ENCODE data around the gene KCNN1.
"Not testable (repeated sequence)": the region's sequence is repeated elsewhere in the genome, so short reads cannot be mapped to it uniquely, and the experiment has no call there.

Gene KCNN1

DNA sequence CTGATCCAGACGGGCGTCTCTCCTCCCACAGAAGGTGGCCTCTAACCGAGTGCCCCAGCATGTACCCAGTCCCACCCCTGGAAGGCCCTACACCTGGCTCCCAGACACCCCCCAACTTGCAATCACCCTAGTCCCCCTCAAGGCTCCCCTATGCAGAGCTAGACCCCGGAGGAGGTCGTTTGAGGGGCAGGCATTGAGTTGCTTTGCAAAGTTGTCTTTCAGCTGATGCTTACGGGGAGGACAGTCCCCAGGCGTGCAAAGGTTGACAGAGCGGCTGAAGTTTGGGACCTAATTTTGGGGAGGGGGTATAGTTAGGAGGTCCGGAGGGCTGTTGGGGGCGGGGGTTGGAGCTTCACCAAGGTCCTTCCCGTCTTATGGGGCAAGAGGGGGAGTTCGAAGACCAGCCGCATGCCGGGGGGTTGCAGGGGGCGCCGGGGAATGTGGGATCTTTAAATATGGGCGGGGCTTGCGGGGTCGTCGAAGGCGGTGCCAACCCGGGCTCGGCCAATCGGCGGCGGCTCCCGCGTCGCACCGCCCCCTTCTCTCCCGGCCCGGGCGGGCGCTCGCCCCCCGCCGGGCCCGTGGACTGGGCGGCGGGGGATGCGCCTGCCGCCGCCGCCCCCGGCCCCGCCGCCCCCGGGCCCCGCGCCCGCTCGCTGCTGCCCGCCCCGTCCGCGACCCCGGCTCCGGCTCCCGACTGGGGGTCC is at the start of gene KCNN1:
KCNN1 (plus strand) TSS at position 558 of the 707 bp plus-strand sequence. CDS start 6,782 bp downstream, outside the sequence.
- Histone ChIP-seq H3K9me3 (ENCODE audit: insufficient read depth, low read depth, low read length) (no peaks in the 10 kb centered on the region), H3K4me1 (ENCODE audit: insufficient read depth, low read length, poor library complexity, severe bottlenecking) (peaks cover 5% of the 10 kb centered on the region), H4K20me1 (ENCODE audit: insufficient read depth, low read length, poor library complexity, severe bottlenecking) (no peaks in the 10 kb centered on the region), H3F3A (ENCODE audit: low read depth) (no peaks in the 10 kb centered on the region), H3K9me2 (replicated peaks; ENCODE audit: low read depth, low read length) (no peaks in the 10 kb centered on the region), H3K4me2 (ENCODE audit: low read depth, low read length, poor library complexity, severe bottlenecking) (no peak within 1 kb of the TSS), H3K36me3 (ENCODE audit: insufficient read depth, low read length) (no peaks in the 10 kb centered on the region), H3K79me2 (ENCODE audit: insufficient read depth, low read length) (no peaks in the 10 kb centered on the region), H3K9ac (ENCODE audit: low read depth, low read length, poor library complexity, severe bottlenecking) (no peak within 1 kb of the TSS), H2AFZ (ENCODE audit: low read length) (no peak within 1 kb of the TSS), H3K4me3 (ENCODE audit: low read length, poor library complexity, severe bottlenecking) (no peak within 1 kb of the TSS), H3K27me3 (ENCODE audit: insufficient read depth, low read length, poor library complexity, severe bottlenecking) (no peaks in the 10 kb centered on the region)
- TF ChIP-seq CTCF (conservative IDR thresholded peaks at IDR 0.05; ENCODE audit: low read length) (no peak), EZH2phosphoT487 (IDR thresholded peaks at IDR 0.05; ENCODE audit: borderline replicate concordance) (no peak)

DNA sequence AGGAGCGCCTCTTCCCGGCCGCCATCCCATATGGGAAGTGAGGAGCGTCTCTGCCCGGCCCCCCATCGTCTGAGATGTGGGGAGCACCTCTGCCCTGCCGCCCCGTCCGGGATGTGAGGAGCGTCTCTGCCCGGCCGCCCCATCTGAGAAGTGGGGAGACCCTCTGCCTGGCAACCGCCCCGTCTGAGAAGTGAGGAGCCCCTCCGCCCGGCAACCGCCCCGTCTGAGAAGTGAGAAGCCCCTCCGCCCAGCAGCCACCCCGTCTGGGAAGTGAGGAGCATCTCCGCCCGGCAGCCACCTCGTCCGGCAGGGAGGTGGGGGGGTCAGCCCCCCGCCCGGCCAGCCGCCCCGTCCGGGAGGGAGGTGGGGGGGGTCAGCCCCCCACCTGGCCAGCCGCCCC is 48.8 kb upstream of the KCNN1 start:
- H3K9ac ChIP-seq (ENCODE audit: low read depth, low read length, poor library complexity, severe bottlenecking); H3K4me2 ChIP-seq (ENCODE audit: low read depth, low read length, poor library complexity, severe bottlenecking); H3F3A ChIP-seq (ENCODE audit: low read depth); H2AFZ ChIP-seq (ENCODE audit: low read length); H3K9me2 ChIP-seq (replicated peaks; ENCODE audit: low read depth, low read length); H4K20me1 ChIP-seq (ENCODE audit: insufficient read depth, low read length, poor library complexity, severe bottlenecking); H3K27me3 ChIP-seq (ENCODE audit: insufficient read depth, low read length, poor library complexity, severe bottlenecking); H3K36me3 ChIP-seq (ENCODE audit: insufficient read depth, low read length); H3K79me2 ChIP-seq (ENCODE audit: insufficient read depth, low read length); H3K4me1 ChIP-seq (ENCODE audit: insufficient read depth, low read length, poor library complexity, severe bottlenecking); H3K9me3 ChIP-seq (ENCODE audit: insufficient read depth, low read depth, low read length); H3K4me3 ChIP-seq (ENCODE audit: low read length, poor library complexity, severe bottlenecking): not testable (repeated sequence)

GRCh38 chr19:17919122-17919521 is 47.8 kb upstream of the KCNN1 start:
- H3K9ac ChIP-seq (ENCODE audit: low read depth, low read length, poor library complexity, severe bottlenecking); H3K79me2 ChIP-seq (ENCODE audit: insufficient read depth, low read length); H3F3A ChIP-seq (ENCODE audit: low read depth); H2AFZ ChIP-seq (ENCODE audit: low read length); H3K9me3 ChIP-seq (ENCODE audit: insufficient read depth, low read depth, low read length); H3K9me2 ChIP-seq (replicated peaks; ENCODE audit: low read depth, low read length); H4K20me1 ChIP-seq (ENCODE audit: insufficient read depth, low read length, poor library complexity, severe bottlenecking); H3K27me3 ChIP-seq (ENCODE audit: insufficient read depth, low read length, poor library complexity, severe bottlenecking); H3K36me3 ChIP-seq (ENCODE audit: insufficient read depth, low read length); H3K4me3 ChIP-seq (ENCODE audit: low read length, poor library complexity, severe bottlenecking); H3K4me2 ChIP-seq (ENCODE audit: low read depth, low read length, poor library complexity, severe bottlenecking); H3K4me1 ChIP-seq (ENCODE audit: insufficient read depth, low read length, poor library complexity, severe bottlenecking): not testable (repeated sequence)

- Histone ChIP-seq H3K9me3 (ENCODE audit: insufficient read depth, low read depth, low read length) (no peaks in the 10 kb centered on the region), H4K20me1 (ENCODE audit: insufficient read depth, low read length, poor library complexity, severe bottlenecking) (no peaks in the 10 kb centered on the region), H2AFZ (ENCODE audit: low read length) (no peak overlapping the region), H3K4me1 (ENCODE audit: insufficient read depth, low read length, poor library complexity, severe bottlenecking) (no peaks in the 10 kb centered on the region), H3K9ac (ENCODE audit: low read depth, low read length, poor library complexity, severe bottlenecking) (no peak overlapping the region), H3K27me3 (ENCODE audit: insufficient read depth, low read length, poor library complexity, severe bottlenecking) (no peaks in the 10 kb centered on the region), H3K4me3 (ENCODE audit: low read length, poor library complexity, severe bottlenecking) (no peak overlapping the region), H3K36me3 (ENCODE audit: insufficient read depth, low read length) (no peaks in the 10 kb centered on the region), H3K4me2 (ENCODE audit: low read depth, low read length, poor library complexity, severe bottlenecking) (no peak overlapping the region), H3K9me2 (replicated peaks; ENCODE audit: low read depth, low read length) (no peaks in the 10 kb centered on the region), H3K79me2 (ENCODE audit: insufficient read depth, low read length) (no peaks in the 10 kb centered on the region), H3F3A (ENCODE audit: low read depth) (no peaks in the 10 kb centered on the region)
- TF ChIP-seq EZH2phosphoT487 (IDR thresholded peaks at IDR 0.05; ENCODE audit: borderline replicate concordance) (no peak), CTCF (conservative IDR thresholded peaks at IDR 0.05; ENCODE audit: low read length) (no peak)
These were observed 46.4 kb upstream of the KCNN1 start for GRCh38 chr19:17920527-17920926.

Data from Loucy (cell line).